HepG2 (cell line): ENCODE measurements around the gene NAB1. TPM values are rescaled to one million over a fixed set of nuclear protein-coding genes. Genes with fewer than 3 reads are reported as not detected.

Source experiments
- DPF2 ChIP-seq: sonication (generic); formaldehyde crosslinking; IDR thresholded peaks from 2 replicates; pipeline ENCODE4 v1.4.0; 2020; ENCODE audit warnings: mild to moderate bottlenecking, low read depth, missing genetic modification reagents, borderline replicate concordance
- EED ChIP-seq: sonication (generic); formaldehyde crosslinking; IDR thresholded peaks from 2 replicates; pipeline ENCODE4 v1.5.0; 2020; ENCODE audit warnings: mild to moderate bottlenecking, missing genetic modification reagents
- JUN ChIP-seq: sonication (generic); formaldehyde crosslinking; IDR thresholded peaks from 2 replicates; pipeline ENCODE4 v1.4.0; 2020; ENCODE audit warnings: mild to moderate bottlenecking, missing genetic modification reagents
- MIXL1 ChIP-seq: IDR thresholded peaks from 2 replicates; pipeline ENCODE4 v1.6.1; 2016
- MTF2 ChIP-seq: sonication (generic); formaldehyde crosslinking; IDR thresholded peaks from 2 replicates; pipeline ENCODE4 v1.5.0; 2020; ENCODE audit warnings: missing genetic modification reagents, borderline replicate concordance
- MXD1 ChIP-seq: sonication (generic); formaldehyde crosslinking; IDR thresholded peaks from 2 replicates; pipeline ENCODE4 v1.4.0; 2020; ENCODE audit warnings: mild to moderate bottlenecking, missing genetic modification reagents
- MYPOP ChIP-seq: sonication (generic); formaldehyde crosslinking; IDR thresholded peaks from 2 replicates; pipeline ENCODE4 v1.8.1; 2023; ENCODE audit warnings: mild to moderate bottlenecking, moderate library complexity, missing genetic modification reagents
- NRL ChIP-seq: sonication (generic); formaldehyde crosslinking; IDR thresholded peaks from 2 replicates; pipeline ENCODE4 v1.5.0; 2020; ENCODE audit warnings: missing genetic modification reagents, mild to moderate bottlenecking, moderate library complexity, borderline replicate concordance
- PRPF4 ChIP-seq: fragments of 200-400 bp; formaldehyde crosslinking; IDR thresholded peaks from 2 replicates; pipeline ENCODE4 v1.6.1; 2016; ENCODE audit warnings: low read length, low read depth; ENCODE audit not compliant: poor library complexity, severe bottlenecking
- SMAD3 ChIP-seq: sonication (generic); formaldehyde crosslinking; IDR thresholded peaks from 2 replicates; pipeline ENCODE4 v1.4.0; 2020; ENCODE audit warnings: missing genetic modification reagents
- TRAFD1 ChIP-seq: sonication (generic); formaldehyde crosslinking; IDR thresholded peaks from 2 replicates; pipeline ENCODE4 v1.5.1; 2020; ENCODE audit warnings: missing genetic modification reagents, mild to moderate bottlenecking, borderline replicate concordance
- TRIM22 ChIP-seq: fragments of 450-650 bp; IDR thresholded peaks from 2 replicates; pipeline ENCODE4 v1.6.1; 2017
- ZFP36L1 ChIP-seq: sonication (generic); formaldehyde crosslinking; IDR thresholded peaks from 2 replicates; pipeline ENCODE4 v1.8.0; 2022; ENCODE audit warnings: mild to moderate bottlenecking, missing genetic modification reagents, moderate library complexity
- ZNF138 ChIP-seq: sonication (generic); formaldehyde crosslinking; IDR thresholded peaks from 2 replicates; pipeline ENCODE4 v1.5.0; 2020; ENCODE audit warnings: mild to moderate bottlenecking, low read depth, missing genetic modification reagents
- ZNF225 ChIP-seq: sonication (generic); formaldehyde crosslinking; IDR thresholded peaks from 2 replicates; pipeline ENCODE4 v1.4.0; 2020; ENCODE audit warnings: mild to moderate bottlenecking, missing genetic modification reagents
- ZNF260 ChIP-seq: sonication (generic); formaldehyde crosslinking; IDR thresholded peaks from 2 replicates; pipeline ENCODE4 v1.4.0; 2020; ENCODE audit warnings: missing genetic modification reagents, low read depth, mild to moderate bottlenecking, borderline replicate concordance
- ZNF292 ChIP-seq: sonication (generic); formaldehyde crosslinking; IDR thresholded peaks from 2 replicates; pipeline ENCODE4 v1.8.1; 2022; ENCODE audit warnings: mild to moderate bottlenecking, low read depth, missing genetic modification reagents, borderline replicate concordance
- ZNF33B ChIP-seq: sonication (generic); formaldehyde crosslinking; IDR thresholded peaks from 2 replicates; pipeline ENCODE4 v1.5.1; 2020; ENCODE audit warnings: mild to moderate bottlenecking, missing genetic modification reagents
- ZNF547 ChIP-seq: sonication (generic); formaldehyde crosslinking; IDR thresholded peaks from 2 replicates; pipeline ENCODE4 v1.5.1; 2020; ENCODE audit warnings: mild to moderate bottlenecking, missing genetic modification reagents
- ZNF605 ChIP-seq: sonication (generic); formaldehyde crosslinking; IDR thresholded peaks from 2 replicates; pipeline ENCODE4 v1.8.0; 2022; ENCODE audit warnings: mild to moderate bottlenecking, missing genetic modification reagents
- ZNF7 ChIP-seq: IDR thresholded peaks from 2 replicates; pipeline ENCODE4 v1.6.1; 2016; ENCODE audit warnings: missing biosample characterization, missing genetic modification reagents
- ZNF790 ChIP-seq: sonication (generic); formaldehyde crosslinking; IDR thresholded peaks from 2 replicates; pipeline ENCODE4 v1.8.0; 2022; ENCODE audit warnings: missing genetic modification reagents, mild to moderate bottlenecking, borderline replicate concordance
- ZSCAN22 ChIP-seq: sonication (generic); formaldehyde crosslinking; IDR thresholded peaks from 2 replicates; pipeline ENCODE4 v1.4.0; 2020; ENCODE audit warnings: mild to moderate bottlenecking, missing genetic modification reagents
- polyA plus RNA-seq, 8 experiments: library from polyadenylated mRNA; depleted of rRNA in 3 of 8; stranded (reverse) in 7 of 8; unstranded in 1 of 8; fragments of >200 nt; fragmentation: Illumina TruSeq in 4 of 8; extraction: Trizol in 4 of 8; gene quantifications; 2 replicates each; pipeline versions ENCODE4 v1.2.1 to v1.2.3, GENCODE V29; 2011 to 2016; ENCODE audit warnings: low read depth in 4 of 8, missing spikeins in 1 of 8, mixed read lengths in 1 of 8; ENCODE audit not compliant: insufficient read depth in 1 of 8
- total RNA-seq, 5 experiments: library from RNA; depleted of rRNA; stranded (reverse); fragments of >200 nt; fragmentation: Illumina TruSeq; extraction: Trizol; gene quantifications; 2 replicates each; pipeline ENCODE4 v1.2.3, GENCODE V29; 2016; ENCODE audit warnings: low read depth in 1 of 5
- TF ChIP-seq, protein P1 (sequence below): sonication (generic); formaldehyde crosslinking; IDR thresholded peaks from 2 replicates; pipeline ENCODE4 v1.5.0; 2020; ENCODE audit warnings: mild to moderate bottlenecking, missing genetic modification reagents, borderline replicate concordance

Gene NAB1
- total and polyA plus RNA-seq, 2 of the 13 experiments (the other 11 are each of a cell fraction or from before 2014, with no cell fraction given): 24.5 to 46.0 TPM

DNA sequence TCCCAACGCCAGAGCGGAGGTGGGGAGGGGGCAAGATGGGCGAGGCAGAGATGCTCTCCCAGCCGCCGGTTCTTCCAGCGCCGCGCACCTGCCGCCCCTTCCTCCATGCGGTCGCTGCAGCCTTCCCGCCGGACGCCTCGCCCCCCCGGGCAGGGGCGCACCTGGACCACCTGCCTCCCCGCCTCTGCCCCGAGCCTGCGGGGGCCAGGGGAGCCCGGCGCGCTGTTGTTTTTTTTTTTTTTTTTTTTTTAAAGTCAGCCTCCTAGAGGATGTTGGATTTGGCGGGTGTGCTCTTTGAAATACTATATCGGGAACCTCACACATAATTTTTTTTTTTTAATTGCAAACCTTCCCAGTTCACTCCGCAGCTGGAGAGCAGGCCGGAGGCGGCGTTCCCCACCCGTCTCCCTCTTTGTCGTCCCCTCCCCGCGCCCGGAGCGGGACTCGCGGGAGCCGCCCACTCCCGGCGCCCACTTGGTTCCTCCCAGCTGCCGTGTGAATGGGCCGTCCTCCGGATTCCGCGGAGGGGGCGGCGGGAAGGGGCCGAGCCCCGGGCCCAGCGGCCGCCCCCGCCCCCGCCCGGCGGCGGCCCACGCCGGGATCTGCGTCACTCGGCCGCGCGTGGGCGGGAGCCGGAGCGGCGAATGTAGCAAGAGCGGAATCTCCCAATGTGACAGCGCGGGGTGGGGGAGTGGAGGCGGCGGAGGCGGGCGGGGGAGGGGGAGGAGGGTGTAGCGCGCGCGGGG is 421 bp upstream of the NAB1 start (continued):
- TF ChIP-seq MYPOP (CRISPR knock-in tag) (peak; percentile 80; the same call in 1 of the 2 replicates), SMAD3 (CRISPR knock-in tag) (no peak), EED (peak; percentile 90), MXD1 (CRISPR knock-in tag) (no peak), ZNF7 (no peak), MIXL1 (CRISPR knock-in tag) (no peak), ZNF292 (CRISPR knock-in tag) (no peak; the same call in 1 of the 2 replicates), ZNF225 (no peak), ZFP36L1 (no peak; the same call in 1 of the 2 replicates), TRAFD1 (CRISPR knock-in tag) (no peak), ZNF260 (CRISPR knock-in tag) (no peak), ZSCAN22 (CRISPR knock-in tag) (no peak), MTF2 (CRISPR knock-in tag) (peak; percentile 61; the same call in 1 of the 2 replicates), ZNF605 (CRISPR knock-in tag) (peak; percentile 63; the same call in 1 of the 2 replicates), ZNF547 (peak; percentile 80; the same call in 1 of the 2 replicates), NRL (no peak), PRPF4 (no peak), ZNF33B (no peak), TRIM22 (no peak), ZNF138 (no peak), JUN (CRISPR knock-in tag) (no peak), DPF2 (CRISPR knock-in tag) (no peak), ZNF790 (peak; percentile 76; the same call in 1 of the 2 replicates)
- TF ChIP-seq, protein P1, sequence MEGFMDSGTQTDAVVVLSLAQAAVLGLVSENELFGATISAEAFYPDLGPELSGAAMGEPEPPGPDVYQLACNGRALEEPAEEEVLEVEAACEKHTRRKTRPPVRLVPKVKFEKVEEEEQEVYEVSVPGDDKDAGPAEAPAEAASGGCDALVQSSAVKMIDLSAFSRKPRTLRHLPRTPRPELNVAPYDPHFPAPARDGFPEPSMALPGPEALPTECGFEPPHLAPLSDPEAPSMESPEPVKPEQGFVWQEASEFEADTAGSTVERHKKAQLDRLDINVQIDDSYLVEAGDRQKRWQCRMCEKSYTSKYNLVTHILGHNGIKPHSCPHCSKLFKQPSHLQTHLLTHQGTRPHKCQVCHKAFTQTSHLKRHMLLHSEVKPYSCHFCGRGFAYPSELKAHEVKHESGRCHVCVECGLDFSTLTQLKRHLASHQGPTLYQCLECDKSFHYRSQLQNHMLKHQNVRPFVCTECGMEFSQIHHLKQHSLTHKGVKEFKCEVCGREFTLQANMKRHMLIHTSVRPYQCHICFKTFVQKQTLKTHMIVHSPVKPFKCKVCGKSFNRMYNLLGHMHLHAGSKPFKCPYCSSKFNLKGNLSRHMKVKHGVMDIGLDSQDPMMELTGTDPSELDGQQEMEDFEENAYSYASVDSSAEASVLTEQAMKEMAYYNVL: no peak
